Measurements from ENCODE around the gene SCN8A.
"Not testable (repeated sequence)": the region's sequence is repeated elsewhere in the genome, so short reads cannot be mapped to it uniquely, and the experiment has no call there.

Gene SCN8A

GRCh38 chr12:51622564-51622963 lies 31.5 kb downstream of the SCN8A start:
- no peak for DNase-seq (ENCODE audit: low read depth in 3 of 3)

- DNase-seq (ENCODE audit: low read depth in 3 of 3): no peak
Observed at GRCh38 chr12:51625370-51625769, 34.3 kb downstream of the SCN8A start.

GRCh38 chr12:51626115-51626514 lies 35.1 kb downstream of the SCN8A start:
- no peak for DNase-seq (ENCODE audit: low read depth in 3 of 3)

GRCh38 chr12:51626629-51627028 lies 35.6 kb downstream of the SCN8A start:
- DNase-seq (ENCODE audit: low read depth in 3 of 3): no peak

DNA sequence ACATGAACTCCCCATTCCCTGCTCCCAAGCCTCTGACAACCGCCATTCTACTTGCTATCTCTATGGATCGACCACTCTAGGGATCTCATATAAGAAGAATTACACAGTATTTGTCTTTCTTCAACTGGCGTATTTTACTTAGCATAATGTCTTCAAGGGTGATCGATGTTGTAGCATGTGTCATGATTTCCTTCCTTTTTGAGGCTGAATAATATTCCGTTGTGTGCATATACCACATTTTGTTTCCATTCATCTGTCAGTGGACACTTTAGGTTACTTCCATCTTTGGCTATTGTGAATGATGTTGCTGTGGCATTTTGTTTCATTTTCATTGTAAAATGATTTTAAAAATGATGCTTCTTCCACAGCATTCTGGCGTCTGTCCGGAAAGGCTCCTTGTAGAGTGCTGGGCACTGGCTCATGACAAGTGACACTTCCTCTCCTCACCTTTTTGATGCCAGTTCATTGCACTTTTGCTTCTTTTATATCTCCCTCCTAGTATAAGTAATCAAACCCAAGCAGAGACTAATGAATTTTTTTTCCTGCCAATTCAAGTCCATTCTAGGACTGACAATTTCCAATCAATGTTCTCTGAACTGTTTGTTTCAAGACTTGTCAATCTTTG lies 39.3 kb downstream of the SCN8A start:
- DNase-seq (ENCODE audit: low read depth in 3 of 3): no peak

- no peak for DNase-seq (ENCODE audit: low read depth in 3 of 3)
Observed at GRCh38 chr12:51630986-51631385, 40.0 kb downstream of the SCN8A start.

DNA sequence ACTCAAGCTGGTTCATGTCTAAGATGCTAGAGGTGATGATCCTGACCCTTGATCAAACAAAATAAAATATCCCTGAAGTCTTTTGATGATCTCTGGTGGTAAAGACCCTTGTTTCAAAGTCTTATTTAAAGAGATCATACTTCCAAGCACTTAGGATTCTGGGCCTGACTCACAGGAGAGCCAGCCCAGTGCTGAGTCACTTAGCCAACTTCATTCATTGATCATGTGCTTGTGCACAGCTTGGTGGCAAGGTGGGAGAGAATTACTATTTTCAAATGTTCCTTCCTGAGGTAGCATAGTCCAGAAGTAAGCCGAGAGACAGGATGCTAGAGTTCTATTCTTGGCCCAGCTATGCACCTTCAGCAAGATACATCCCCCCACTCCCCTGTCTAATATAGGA lies 40.6 kb downstream of the SCN8A start:
- no peak for DNase-seq (ENCODE audit: low read depth in 3 of 3)

DNA sequence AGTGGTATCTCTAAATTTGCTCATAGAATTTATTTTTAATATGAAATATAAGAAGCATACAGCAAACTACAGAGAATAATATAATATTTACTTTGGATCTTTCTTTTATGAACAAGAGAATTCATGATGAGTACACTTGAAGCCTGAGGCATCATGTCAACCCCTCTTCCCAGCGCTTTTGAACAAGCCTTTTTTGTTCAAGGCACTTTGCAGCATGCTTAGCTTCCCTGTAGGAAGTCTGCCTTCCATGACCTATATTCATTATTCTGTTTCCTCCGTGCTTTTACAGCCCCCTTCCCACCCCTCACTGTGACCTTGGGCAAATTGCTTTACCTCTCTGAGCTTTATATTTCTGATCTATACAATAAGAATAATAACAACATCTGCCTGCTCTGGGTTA lies 41.6 kb downstream of the SCN8A start:
- no peak for DNase-seq (ENCODE audit: low read depth in 3 of 3)

GRCh38 chr12:51635346-51635745 lies 44.3 kb downstream of the SCN8A start:
- no peak for DNase-seq (ENCODE audit: low read depth in 3 of 3)

DNA sequence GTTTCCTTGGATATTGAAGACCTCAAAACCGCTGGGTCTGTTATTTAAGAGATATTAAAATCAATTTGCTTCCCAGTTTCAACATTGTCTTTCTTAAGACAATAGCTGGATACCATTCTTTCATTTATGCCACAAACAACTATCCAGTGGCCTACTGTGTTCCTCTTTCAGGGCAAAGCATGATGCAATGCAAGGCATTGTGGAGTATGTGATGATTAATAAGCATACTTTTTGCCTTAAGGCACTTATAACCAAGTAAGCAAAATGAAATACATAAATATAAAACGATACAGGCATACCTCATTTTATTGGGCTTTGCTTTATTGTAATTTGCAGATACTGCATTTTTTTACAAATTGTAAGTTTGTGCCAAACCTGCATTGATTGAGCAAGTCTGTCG lies 45.5 kb downstream of the SCN8A start:
- no peak for DNase-seq (ENCODE audit: low read depth in 3 of 3)

- no peak for DNase-seq (ENCODE audit: low read depth in 3 of 3)
Observed at GRCh38 chr12:51636986-51637385, 46.0 kb downstream of the SCN8A start.

- no peak for DNase-seq (ENCODE audit: low read depth in 3 of 3)
Observed at GRCh38 chr12:51639361-51639760, 48.3 kb downstream of the SCN8A start.

- DNase-seq (ENCODE audit: low read depth in 3 of 3): no peak
Observed at GRCh38 chr12:51642286-51642685, 51.3 kb downstream of the SCN8A start.

GRCh38 chr12:51643951-51644350 lies 52.9 kb downstream of the SCN8A start:
- DNase-seq (ENCODE audit: low read depth in 3 of 3): no peak

GRCh38 chr12:51644691-51645090 lies 53.7 kb downstream of the SCN8A start:
- DNase-seq (ENCODE audit: low read depth in 3 of 3): not testable (repeated sequence)

GRCh38 chr12:51645961-51646360 lies 54.9 kb downstream of the SCN8A start:
- no peak for DNase-seq (ENCODE audit: low read depth in 3 of 3)

DNA sequence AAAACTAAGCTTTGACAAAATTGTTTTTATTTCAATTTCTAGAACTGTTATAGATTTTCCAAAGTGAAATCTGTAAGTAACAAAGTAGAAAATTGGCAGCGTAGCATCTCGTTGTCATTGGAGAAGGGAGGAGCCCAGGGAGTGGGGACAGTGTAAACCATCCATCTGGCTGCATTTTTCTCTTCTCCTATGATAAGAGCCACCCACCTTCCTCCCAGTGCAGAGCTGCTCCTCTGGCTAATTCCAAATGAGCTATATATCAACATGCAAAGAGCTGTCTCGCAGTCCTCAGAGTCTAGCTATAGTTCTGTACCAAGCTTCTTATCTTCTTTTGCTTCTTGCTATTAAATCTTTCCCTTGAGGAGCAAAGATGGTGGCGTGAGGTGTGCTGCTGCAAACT lies 56.6 kb downstream of the SCN8A start:
- no peak for DNase-seq (ENCODE audit: low read depth in 3 of 3)

- no peak for DNase-seq (ENCODE audit: low read depth in 3 of 3)
Observed at GRCh38 chr12:51653431-51653830, 62.4 kb downstream of the SCN8A start.

GRCh38 chr12:51661199-51661598 lies 70.2 kb downstream of the SCN8A start:
- DNase-seq (ENCODE audit: low read depth in 3 of 3): no peak

DNA sequence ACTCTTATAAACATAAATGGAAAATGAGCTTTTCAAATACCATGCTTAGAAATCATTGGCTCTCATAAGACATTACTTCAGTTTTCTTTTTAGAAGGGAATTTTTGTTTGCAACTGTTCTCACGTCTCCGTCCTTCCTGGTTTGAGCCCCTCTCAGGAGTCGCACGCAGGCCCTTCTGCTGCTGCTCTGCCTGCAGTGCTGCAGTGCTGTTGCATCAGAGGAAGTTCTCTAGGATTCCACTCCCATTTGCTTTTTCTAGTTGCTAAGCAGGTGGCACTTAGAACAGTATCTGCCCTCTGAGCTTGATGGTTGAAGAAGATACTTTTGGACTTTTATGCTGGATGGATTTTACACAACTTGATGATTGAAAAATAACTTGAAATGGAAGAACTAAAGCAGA lies 70.8 kb downstream of the SCN8A start:
- no peak for DNase-seq (ENCODE audit: low read depth in 3 of 3)

DNA sequence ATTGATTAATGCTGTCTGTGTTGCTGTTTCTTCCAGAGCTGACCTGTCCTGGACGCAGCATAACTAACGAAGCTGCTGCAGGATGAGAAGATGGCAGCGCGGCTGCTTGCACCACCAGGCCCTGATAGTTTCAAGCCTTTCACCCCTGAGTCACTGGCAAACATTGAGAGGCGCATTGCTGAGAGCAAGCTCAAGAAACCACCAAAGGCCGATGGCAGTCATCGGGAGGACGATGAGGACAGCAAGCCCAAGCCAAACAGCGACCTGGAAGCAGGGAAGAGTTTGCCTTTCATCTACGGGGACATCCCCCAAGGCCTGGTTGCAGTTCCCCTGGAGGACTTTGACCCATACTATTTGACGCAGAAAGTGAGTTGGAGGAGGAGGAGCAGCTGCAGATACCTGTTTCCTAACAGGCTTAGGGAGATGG lies 71.7 kb downstream of the SCN8A start:
- DNase-seq (ENCODE audit: low read depth in 3 of 3): no peak

DNA sequence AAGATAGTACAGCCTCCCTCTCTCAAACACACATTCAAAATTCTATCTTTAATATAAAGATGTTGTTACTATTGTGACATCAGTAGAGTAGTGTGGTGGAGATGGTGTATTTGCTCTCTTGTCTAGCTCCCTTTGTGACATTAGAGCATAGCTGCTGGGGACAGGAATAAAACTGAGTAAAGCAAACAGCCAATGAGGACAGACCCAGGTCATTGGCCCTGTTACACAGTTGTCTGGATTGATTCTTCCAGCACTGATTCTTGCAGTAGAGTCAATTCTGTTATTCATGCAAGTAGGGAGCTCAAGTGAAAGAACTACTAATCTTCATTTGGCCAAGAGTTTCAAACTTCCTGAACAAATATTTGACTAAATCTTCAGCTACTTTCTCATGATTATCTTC lies 72.4 kb downstream of the SCN8A start:
- DNase-seq (ENCODE audit: low read depth in 3 of 3): no peak

- DNase-seq (ENCODE audit: low read depth in 3 of 3): no peak
Observed at GRCh38 chr12:51666696-51667095, 75.7 kb downstream of the SCN8A start.

GRCh38 chr12:51667269-51667668 lies 76.2 kb downstream of the SCN8A start:
- no peak for DNase-seq (ENCODE audit: low read depth in 3 of 3)
